ENCODE data around the gene RNASEH1. TPM values are rescaled to one million over a fixed set of nuclear protein-coding genes. Genes with fewer than 3 reads are reported as not detected.

Gene RNASEH1
- total RNA-seq (2021): 45.3 and 48.3 TPM in 2 replicates
- percentile 90 among the genes with signal in this experiment for Bru-seq, nascent RNA
- BruChase-seq, experiment 1, labeled RNA remaining after a 2-hour chase: percentile 88 among the genes with signal in this experiment
- percentile 93 among the genes with signal in this experiment for BruChase-seq, experiment 2, labeled RNA remaining after a 6-hour chase
- long read RNA-seq, transcript RNASEH1-201 (8 exons, 1,887 nt): major isoform, 84 of 108 reads
- long read RNA-seq, partial matches to known transcripts: 10 of 108 reads
- long read RNA-seq, other reads (novel, unspliced or antisense): 11 of 108 reads

- Histone ChIP-seq H3K27ac (ENCODE audit: low read depth, low read length, poor library complexity, severe bottlenecking) (peak within 1 kb of the TSS; percentile 95), H3K4me3 (ENCODE audit: low read depth, low read length, poor library complexity, severe bottlenecking) (peak within 1 kb of the TSS; percentile 99), H3K27me3 (replicated peaks; ENCODE audit: insufficient read depth, low read depth, low read length, poor library complexity) (no peaks in the 10 kb centered on the region), H3K36me3 (ENCODE audit: insufficient read depth, low read length, poor library complexity, severe bottlenecking) (peaks cover 38% of the 10 kb centered on the region), H3K4me1 (ENCODE audit: insufficient read depth, low read length, poor library complexity, severe bottlenecking) (no peaks in the 10 kb centered on the region), H3K9me3 (ENCODE audit: low read depth, low read length, poor library complexity, severe bottlenecking) (no peaks in the 10 kb centered on the region)
- TF ChIP-seq, protein P1, sequence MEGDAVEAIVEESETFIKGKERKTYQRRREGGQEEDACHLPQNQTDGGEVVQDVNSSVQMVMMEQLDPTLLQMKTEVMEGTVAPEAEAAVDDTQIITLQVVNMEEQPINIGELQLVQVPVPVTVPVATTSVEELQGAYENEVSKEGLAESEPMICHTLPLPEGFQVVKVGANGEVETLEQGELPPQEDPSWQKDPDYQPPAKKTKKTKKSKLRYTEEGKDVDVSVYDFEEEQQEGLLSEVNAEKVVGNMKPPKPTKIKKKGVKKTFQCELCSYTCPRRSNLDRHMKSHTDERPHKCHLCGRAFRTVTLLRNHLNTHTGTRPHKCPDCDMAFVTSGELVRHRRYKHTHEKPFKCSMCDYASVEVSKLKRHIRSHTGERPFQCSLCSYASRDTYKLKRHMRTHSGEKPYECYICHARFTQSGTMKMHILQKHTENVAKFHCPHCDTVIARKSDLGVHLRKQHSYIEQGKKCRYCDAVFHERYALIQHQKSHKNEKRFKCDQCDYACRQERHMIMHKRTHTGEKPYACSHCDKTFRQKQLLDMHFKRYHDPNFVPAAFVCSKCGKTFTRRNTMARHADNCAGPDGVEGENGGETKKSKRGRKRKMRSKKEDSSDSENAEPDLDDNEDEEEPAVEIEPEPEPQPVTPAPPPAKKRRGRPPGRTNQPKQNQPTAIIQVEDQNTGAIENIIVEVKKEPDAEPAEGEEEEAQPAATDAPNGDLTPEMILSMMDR (conservative IDR thresholded peaks at IDR 0.05; ENCODE audit: low read depth, low read length): no peak
- no peak for TF ChIP-seq EZH2 (IDR thresholded peaks at IDR 0.05; ENCODE audit: borderline replicate concordance, low read depth, low read length, poor library complexity, severe bottlenecking)
- TSS peak; percentile 77 for BruUV-seq (replicated peaks)
- CTCF ChIA-PET: no interaction called here
- DNase-seq (ENCODE audit: low spot score): peak; percentile 99
- intact Hi-C loops (cut with micrococcal nuclease; ENCODE audit: unreplicated experiment): loop anchor here (1.0 kb wide), 1 partner anchor 17 kb away; the partner anchor contains the start of gene RPS7
- POLR2A ChIA-PET (ENCODE audit: low non-redundant PET): no interaction called here
Observed at GRCh38 chr2:3558205-3559014, at the start of gene RNASEH1. TSS of gene RNASEH1 (minus strand) at chr2:3558333. CDS start at chr2:3558260, 73 bp downstream.

DNA sequence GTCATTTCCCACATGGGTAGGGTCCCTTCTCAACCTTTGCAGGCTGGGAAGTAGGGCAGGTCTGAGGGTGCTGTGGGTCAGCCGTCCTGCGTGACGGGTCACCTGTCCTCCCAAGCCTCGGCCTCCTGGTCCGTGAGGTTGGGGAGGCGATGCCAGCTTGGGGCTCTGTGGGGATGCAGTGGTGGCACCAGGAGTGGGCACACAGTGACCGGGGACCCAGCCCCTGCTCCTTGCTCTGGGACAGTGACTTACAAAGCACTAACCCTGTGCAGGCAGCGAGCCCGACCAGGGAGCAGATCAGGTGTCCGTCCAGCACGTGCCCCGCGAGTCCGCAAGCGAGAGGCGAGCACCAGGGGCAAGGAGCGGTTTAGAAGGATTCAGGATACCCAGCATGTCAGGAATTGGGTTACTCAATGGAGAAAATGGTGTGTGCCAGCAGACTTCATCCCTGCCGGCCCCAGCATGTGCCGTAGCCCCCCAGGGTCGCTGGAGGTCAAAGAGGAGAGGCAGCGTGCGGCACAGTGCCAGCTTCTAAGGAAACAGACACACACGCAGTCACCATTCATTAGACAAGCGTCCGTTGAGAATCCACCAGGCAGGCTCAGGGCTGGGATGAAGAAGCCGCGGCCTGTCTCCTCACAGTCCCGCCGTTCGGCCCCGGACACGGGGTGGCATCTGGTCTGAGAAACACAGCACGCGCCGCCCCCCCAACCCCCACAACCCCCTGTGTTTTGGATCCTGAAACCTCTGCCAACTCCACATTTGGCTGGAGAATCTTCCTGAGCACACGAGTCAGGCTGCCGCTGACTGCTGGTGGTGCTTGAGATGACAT is 48.5 kb upstream of the RNASEH1 start:
- H3K4me3 ChIP-seq (ENCODE audit: low read depth, low read length, poor library complexity, severe bottlenecking): no peak overlapping the region
- no peaks in the 10 kb centered on the region for H3K36me3 ChIP-seq (ENCODE audit: insufficient read depth, low read length, poor library complexity, severe bottlenecking)
- POLR2A ChIA-PET (ENCODE audit: low non-redundant PET): no interaction called here
- no peak for DNase-seq (ENCODE audit: low spot score)
- peak overlapping the region; percentile 39 for H3K27ac ChIP-seq (ENCODE audit: low read depth, low read length, poor library complexity, severe bottlenecking)
- TF ChIP-seq, protein P1 (conservative IDR thresholded peaks at IDR 0.05; ENCODE audit: low read depth, low read length): no peak
- no peak for TF ChIP-seq EZH2 (IDR thresholded peaks at IDR 0.05; ENCODE audit: borderline replicate concordance, low read depth, low read length, poor library complexity, severe bottlenecking)
- CTCF ChIA-PET: no interaction called here
- H3K4me1 ChIP-seq (ENCODE audit: insufficient read depth, low read length, poor library complexity, severe bottlenecking): peaks cover 10% of the 10 kb centered on the region
- H3K9me3 ChIP-seq (ENCODE audit: low read depth, low read length, poor library complexity, severe bottlenecking): no peaks in the 10 kb centered on the region
- no peaks in the 10 kb centered on the region for H3K27me3 ChIP-seq (replicated peaks; ENCODE audit: insufficient read depth, low read depth, low read length, poor library complexity)
- no TSS peak for BruUV-seq (replicated peaks)
- intact Hi-C loops (cut with micrococcal nuclease; ENCODE audit: unreplicated experiment): no loop called here

DNA sequence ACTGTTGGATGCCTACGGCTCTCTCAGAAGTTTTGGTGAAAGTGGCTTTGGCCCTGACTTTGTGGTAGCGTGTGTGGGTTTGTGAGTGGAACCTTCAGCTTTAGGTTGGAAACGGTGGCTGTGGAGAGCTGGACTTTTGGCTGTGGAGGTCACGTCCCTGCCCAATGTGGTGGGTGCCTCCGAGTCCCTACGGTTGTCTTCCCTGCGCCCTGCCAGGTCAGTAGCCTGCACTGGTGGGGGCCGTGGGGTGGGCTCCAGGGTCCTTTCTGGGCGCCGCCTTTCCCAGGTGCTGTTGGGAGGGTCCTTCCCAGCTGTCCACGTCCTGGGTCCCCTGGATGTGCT is 47.9 kb upstream of the RNASEH1 start:
- intact Hi-C loops (cut with micrococcal nuclease; ENCODE audit: unreplicated experiment): no loop called here
- H3K4me3 ChIP-seq (ENCODE audit: low read depth, low read length, poor library complexity, severe bottlenecking): no peak overlapping the region
- POLR2A ChIA-PET (ENCODE audit: low non-redundant PET): no interaction called here
- BruUV-seq (replicated peaks): no TSS peak
- CTCF ChIA-PET: no interaction called here
- H3K27me3 ChIP-seq (replicated peaks; ENCODE audit: insufficient read depth, low read depth, low read length, poor library complexity): no peaks in the 10 kb centered on the region
- H3K27ac ChIP-seq (ENCODE audit: low read depth, low read length, poor library complexity, severe bottlenecking): peak overlapping the region; percentile 39
- H3K9me3 ChIP-seq (ENCODE audit: low read depth, low read length, poor library complexity, severe bottlenecking): no peaks in the 10 kb centered on the region
- TF ChIP-seq, protein P1 (conservative IDR thresholded peaks at IDR 0.05; ENCODE audit: low read depth, low read length): no peak
- no peak for TF ChIP-seq EZH2 (IDR thresholded peaks at IDR 0.05; ENCODE audit: borderline replicate concordance, low read depth, low read length, poor library complexity, severe bottlenecking)
- no peak for DNase-seq (ENCODE audit: low spot score)
- no peaks in the 10 kb centered on the region for H3K36me3 ChIP-seq (ENCODE audit: insufficient read depth, low read length, poor library complexity, severe bottlenecking)
- peaks cover 10% of the 10 kb centered on the region for H3K4me1 ChIP-seq (ENCODE audit: insufficient read depth, low read length, poor library complexity, severe bottlenecking)
